ENCODE results near the gene ARHGAP26. TPM values are rescaled to one million over a fixed set of nuclear protein-coding genes. Genes with fewer than 3 reads are reported as not detected.

Gene ARHGAP26
- total and polyA plus RNA-seq, 2 experiments from 2014 or later: 9.5 to 16.8 TPM

GRCh38 chr5:142934051-142934762 lies 164.0 kb downstream of the ARHGAP26 start (continued):
- TF ChIP-seq REST (IDR thresholded peaks at IDR 0.05; ENCODE audit: unreplicated experiment): no peak
- no peak for TF ChIP-seq NANOG (IDR thresholded peaks at IDR 0.05; ENCODE audit: borderline replicate concordance)
- no peak for TF ChIP-seq CTCF (conservative IDR thresholded peaks at IDR 0.05; ENCODE audit: low read depth in 2 of 2)
- TF ChIP-seq STAT1 (IDR thresholded peaks at IDR 0.05; ENCODE audit: unreplicated experiment): no peak
- TF ChIP-seq EZH2phosphoT487 (IDR thresholded peaks at IDR 0.05; ENCODE audit: unreplicated experiment): no peak
- TF ChIP-seq CREB1 (CRISPR knock-in tag; IDR thresholded peaks at IDR 0.05; ENCODE audit: low read depth): no peak

GRCh38 chr5:142935014-142935413 lies 164.8 kb downstream of the ARHGAP26 start:
- Histone ChIP-seq H3K4me3 (no peak overlapping the region), H3K79me2 (replicated peaks; ENCODE audit: insufficient read depth) (no peaks in the 10 kb centered on the region), H3K27ac (ENCODE audit: low read depth) (no peak overlapping the region), H3K9me2 (ENCODE audit: insufficient read depth) (no peaks in the 10 kb centered on the region), H3K4me2 (no peak overlapping the region), H3K4me1 (ENCODE audit: insufficient read depth) (peaks cover 6% of the 10 kb centered on the region; the same call in 1 of the 2 replicates), H3K36me3 (ENCODE audit: insufficient read depth) (peaks cover 5% of the 10 kb centered on the region; the same call in 1 of the 2 replicates), H2AFZ (no peak overlapping the region), H4K20me1 (replicated peaks; ENCODE audit: insufficient read depth) (no peaks in the 10 kb centered on the region; the same call in 1 of the 2 replicates), H3F3A (replicated peaks; ENCODE audit: low read depth) (no peaks in the 10 kb centered on the region), H3K27me3 (ENCODE audit: insufficient read depth) (no peaks in the 10 kb centered on the region)
- peaks cover 1% of the 10 kb centered on the region for H3K27me3 Mint-ChIP-seq (ENCODE audit: insufficient read depth, low read depth, poor library complexity)
- H3K4me1 Mint-ChIP-seq: peaks cover 13% of the 10 kb centered on the region
- no peak for ATAC-seq
- 0 out of 3 replicates have a peak, but pooled peaks cover 3% of the 10 kb centered on the region for H3K36me3 Mint-ChIP-seq (ENCODE audit: low read depth)
- no peak for DNase-seq (ENCODE audit: low spot score)
- H3K27ac Mint-ChIP-seq: no peak overlapping the region
- H3K4me3 Mint-ChIP-seq: no peak overlapping the region
- no peaks in the 10 kb centered on the region for H3K9me3 Mint-ChIP-seq
- no peak for TF ChIP-seq ZNF114 (CRISPR knock-in tag; IDR thresholded peaks at IDR 0.05)
- no peak for TF ChIP-seq EZH2 (IDR thresholded peaks at IDR 0.05; ENCODE audit: low read depth, unreplicated experiment)
- no peak for TF ChIP-seq REST (IDR thresholded peaks at IDR 0.05; ENCODE audit: unreplicated experiment)
- no peak for TF ChIP-seq CREB1 (CRISPR knock-in tag; IDR thresholded peaks at IDR 0.05; ENCODE audit: low read depth)

Measured in GM23338 (cell line).